HepG2 (cell line): ENCODE measurements around the gene HSD17B8.

Experiments
- CEBPB ChIP-seq: IDR thresholded peaks from 2 replicates; pipeline ENCODE4 v1.6.1; 2011; ENCODE audit warnings: low read depth, low read length, improper control_type of control experiment, borderline replicate concordance
- HNF4G ChIP-seq, 2 experiments: sonication (generic) in 1 of 2; formaldehyde crosslinking in 1 of 2; IDR thresholded peaks; 2 replicates each; pipeline versions ENCODE4 v1.4.0 to v1.6.1; 2011 to 2020; ENCODE audit warnings: borderline replicate concordance in 2 of 2, low read depth in 2 of 2, mild to moderate bottlenecking in 2 of 2, low read length in 1 of 2, missing genetic modification reagents in 1 of 2, moderate library complexity in 1 of 2
- SOX6 ChIP-seq, 2 experiments: fragments of 450-650 bp in 1 of 2; sonication (generic) in 1 of 2; formaldehyde crosslinking in 1 of 2; IDR thresholded peaks; 2 replicates each; pipeline versions ENCODE4 v1.4.0 to v1.6.1; 2017 to 2020; ENCODE audit warnings: antibody characterized with exemption in 1 of 2, mild to moderate bottlenecking in 1 of 2, missing genetic modification reagents in 1 of 2
- ZNF121 ChIP-seq: sonication (generic); formaldehyde crosslinking; IDR thresholded peaks from 2 replicates; pipeline ENCODE4 v1.5.0; 2020; ENCODE audit warnings: mild to moderate bottlenecking, missing genetic modification reagents
- ZNF781 ChIP-seq: sonication (generic); formaldehyde crosslinking; IDR thresholded peaks from 2 replicates; pipeline ENCODE4 v1.5.1; 2020; ENCODE audit warnings: borderline replicate concordance, mild to moderate bottlenecking, missing genetic modification reagents; ENCODE audit errors: not compliant biosample characterization
- TF ChIP-seq, protein P1 (sequence below): sonication (generic); formaldehyde crosslinking; IDR thresholded peaks from 2 replicates; pipeline ENCODE4 v1.9.0; 2021; ENCODE audit warnings: missing genetic modification reagents, borderline replicate concordance

DNA sequence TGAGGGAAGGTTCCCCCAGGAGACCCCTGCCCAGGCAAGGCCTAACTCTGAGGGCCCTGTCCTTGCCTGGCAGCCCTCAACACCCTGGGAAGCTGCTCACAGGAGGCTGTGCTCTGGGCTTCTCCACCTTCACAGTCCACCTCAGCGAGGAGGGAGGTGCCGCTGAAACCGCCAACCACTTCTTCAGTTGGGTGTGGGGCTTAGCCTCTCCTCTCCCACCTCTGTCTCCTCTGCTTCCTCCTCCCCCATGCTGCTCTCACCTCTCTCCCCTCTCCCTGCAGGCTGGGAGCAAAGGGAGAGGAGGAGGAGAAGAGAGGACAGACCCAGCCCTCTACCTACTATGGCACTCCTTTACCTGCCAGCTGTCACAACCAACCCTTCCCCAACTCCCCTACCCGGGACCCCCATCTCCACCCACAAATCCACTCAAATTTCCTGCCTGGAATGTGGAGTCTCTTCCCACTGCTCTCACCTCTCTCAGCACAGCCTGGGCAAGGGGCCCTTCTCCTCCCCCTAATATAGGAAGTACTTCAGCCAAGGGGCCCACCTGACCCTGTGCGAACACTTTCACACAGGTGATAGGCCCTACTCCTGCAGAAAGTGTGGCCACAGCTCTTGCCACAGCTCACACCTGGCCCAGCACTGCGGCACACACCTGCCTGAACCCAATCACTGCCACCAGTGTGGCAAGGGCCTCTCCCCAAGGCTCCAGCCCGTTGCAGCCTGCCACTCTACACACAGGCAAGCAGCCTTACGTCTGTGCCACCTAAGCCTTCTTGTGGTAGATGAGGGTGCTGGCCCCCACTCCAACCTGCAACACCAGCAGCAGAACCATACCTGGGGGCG, 11.0 kb downstream of the HSD17B8 start:
- TF ChIP-seq ZNF121 (CRISPR knock-in tag) (no peak), SOX6 (IDR thresholded peaks at IDR 0.05) (no peak), SOX6 (CRISPR knock-in tag; IDR thresholded peaks at IDR 0.05) (no peak), ZNF781 (CRISPR knock-in tag) (no peak), CEBPB (no peak), HNF4G (IDR thresholded peaks at IDR 0.05; ENCODE audit: borderline replicate concordance, low read depth, low read length) (no peak), HNF4G (CRISPR knock-in tag; IDR thresholded peaks at IDR 0.05; ENCODE audit: borderline replicate concordance, low read depth) (no peak)
- TF ChIP-seq, protein P1, sequence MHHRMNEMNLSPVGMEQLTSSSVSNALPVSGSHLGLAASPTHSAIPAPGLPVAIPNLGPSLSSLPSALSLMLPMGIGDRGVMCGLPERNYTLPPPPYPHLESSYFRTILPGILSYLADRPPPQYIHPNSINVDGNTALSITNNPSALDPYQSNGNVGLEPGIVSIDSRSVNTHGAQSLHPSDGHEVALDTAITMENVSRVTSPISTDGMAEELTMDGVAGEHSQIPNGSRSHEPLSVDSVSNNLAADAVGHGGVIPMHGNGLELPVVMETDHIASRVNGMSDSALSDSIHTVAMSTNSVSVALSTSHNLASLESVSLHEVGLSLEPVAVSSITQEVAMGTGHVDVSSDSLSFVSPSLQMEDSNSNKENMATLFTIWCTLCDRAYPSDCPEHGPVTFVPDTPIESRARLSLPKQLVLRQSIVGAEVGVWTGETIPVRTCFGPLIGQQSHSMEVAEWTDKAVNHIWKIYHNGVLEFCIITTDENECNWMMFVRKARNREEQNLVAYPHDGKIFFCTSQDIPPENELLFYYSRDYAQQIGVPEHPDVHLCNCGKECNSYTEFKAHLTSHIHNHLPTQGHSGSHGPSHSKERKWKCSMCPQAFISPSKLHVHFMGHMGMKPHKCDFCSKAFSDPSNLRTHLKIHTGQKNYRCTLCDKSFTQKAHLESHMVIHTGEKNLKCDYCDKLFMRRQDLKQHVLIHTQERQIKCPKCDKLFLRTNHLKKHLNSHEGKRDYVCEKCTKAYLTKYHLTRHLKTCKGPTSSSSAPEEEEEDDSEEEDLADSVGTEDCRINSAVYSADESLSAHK, result no peak
